Forelimb muscle (tissue), 1 donor: ENCODE data around the gene TMEM117. TPM values are rescaled to one million over a fixed set of nuclear protein-coding genes. Genes with fewer than 3 reads are reported as not detected.

ENCODE experiments used
- DNase-seq: peaks from one replicate; pipeline ENCODE4 v3.0.0-alpha.2; 2013; ENCODE audit warnings: low read depth
- polyA plus RNA-seq: library from polyadenylated mRNA; unstranded; fragments of 120-200 nt; gene quantifications from one replicate; pipeline ENCODE4 v1.2.1, GENCODE V29; 2013; ENCODE audit not compliant: insufficient read length

The TMEM117 gene
- polyA plus RNA-seq, 1 donor: 8.5 TPM

- DNase-seq: no peak
Observed at GRCh38 chr12:44379831-44380230, 544.0 kb downstream of the TMEM117 start.

- no peak for DNase-seq
Observed at GRCh38 chr12:44380861-44381260, 545.0 kb downstream of the TMEM117 start.

- no peak for DNase-seq
Observed at GRCh38 chr12:44381341-44381740, 545.5 kb downstream of the TMEM117 start.

- no peak for DNase-seq
Observed at GRCh38 chr12:44384136-44384535, 548.3 kb downstream of the TMEM117 start.

GRCh38 chr12:44385964-44386363 lies 550.1 kb downstream of the TMEM117 start:
- no peak for DNase-seq

GRCh38 chr12:44387581-44387980 lies 551.7 kb downstream of the TMEM117 start:
- no peak for DNase-seq

GRCh38 chr12:44389038-44389437 lies 553.2 kb downstream of the TMEM117 start:
- DNase-seq: no peak

GRCh38 chr12:44389896-44390295 lies 554.0 kb downstream of the TMEM117 start:
- no peak for DNase-seq

GRCh38 chr12:44397631-44398030 lies 561.8 kb downstream of the TMEM117 start:
- DNase-seq: no peak

- DNase-seq: no peak
Observed at GRCh38 chr12:44403185-44403584, 567.3 kb downstream of the TMEM117 start.

GRCh38 chr12:44405297-44405696 lies 569.4 kb downstream of the TMEM117 start:
- no peak for DNase-seq

- DNase-seq: no peak
Observed at GRCh38 chr12:44422559-44422958, 586.7 kb downstream of the TMEM117 start.

GRCh38 chr12:44428825-44429224 lies 592.9 kb downstream of the TMEM117 start:
- no peak for DNase-seq

- DNase-seq: no peak
Observed at GRCh38 chr12:44431647-44432343, 595.9 kb downstream of the TMEM117 start.

- no peak for DNase-seq
Observed at GRCh38 chr12:44433659-44434058, 597.8 kb downstream of the TMEM117 start.

- DNase-seq: no peak
Observed at GRCh38 chr12:44436756-44437155, 600.9 kb downstream of the TMEM117 start.

Other genes starting within 250 kb of the TMEM117 start
- 7.0 TPM for gene PUS7L, start 77.3 kb upstream of the TMEM117 start, polyA plus RNA-seq
- gene IRAK4, start 77.1 kb upstream of the TMEM117 start, polyA plus RNA-seq: 7.1 TPM
- gene TWF1, start 29.8 kb upstream of the TMEM117 start, polyA plus RNA-seq: 26.8 TPM